GM12865 (cell line): ENCODE data around the gene CDC14A.

ENCODE experiments used
- DNase-seq: peaks from one replicate; pipeline ENCODE4 v3.0.0; 2010; ENCODE audit warnings: low read depth
- H3K4me3 ChIP-seq: 2 replicates; pipeline ENCODE4 v1.5.1; 2011; ENCODE audit warnings: mild to moderate bottlenecking, low read depth, low read length, control low read depth
- CTCF ChIP-seq: IDR thresholded peaks from 2 replicates; pipeline ENCODE4 v1.5.1; 2011; ENCODE audit warnings: low read length, control low read depth, low read depth, inconsistent platforms; ENCODE audit not compliant: insufficient read depth; ENCODE audit errors: missing control alignments

Gene CDC14A

GRCh38 chr1:100390531-100390930, 38.2 kb downstream of the CDC14A start:
- no peak for TF ChIP-seq CTCF
- no peak for DNase-seq
- H3K4me3 ChIP-seq = no peak overlapping the region

GRCh38 chr1:100391675-100392074, 39.4 kb downstream of the CDC14A start:
- DNase-seq = no peak
- H3K4me3 ChIP-seq = no peak overlapping the region
- TF ChIP-seq CTCF = no peak

- DNase-seq = no peak
Observed at GRCh38 chr1:100392756-100393155, 40.5 kb downstream of the CDC14A start.

GRCh38 chr1:100394285-100394684, 42.0 kb downstream of the CDC14A start:
- DNase-seq = peak; percentile 6
- no peak for TF ChIP-seq CTCF

More at GRCh38 chr1:100392756-100393155, 40.5 kb downstream of the CDC14A start:
- TF ChIP-seq CTCF = no peak
- no peak overlapping the region for H3K4me3 ChIP-seq

GRCh38 chr1:100395913-100396312, 43.6 kb downstream of the CDC14A start:
- TF ChIP-seq CTCF = no peak
- no peak overlapping the region for H3K4me3 ChIP-seq
- DNase-seq = no peak

More at GRCh38 chr1:100394285-100394684, 42.0 kb downstream of the CDC14A start:
- no peak overlapping the region for H3K4me3 ChIP-seq

GRCh38 chr1:100396651-100397050, 44.3 kb downstream of the CDC14A start:
- TF ChIP-seq CTCF = no peak
- no peak overlapping the region for H3K4me3 ChIP-seq
- DNase-seq = peak; percentile 8

- no peak for DNase-seq
- no peak overlapping the region for H3K4me3 ChIP-seq
- TF ChIP-seq CTCF = no peak
Observed at GRCh38 chr1:100397681-100398080, 45.4 kb downstream of the CDC14A start.
